Effector memory CD8-positive, alpha-beta T cell (primary cell): Measurements from ENCODE around the gene KRT71.
"Not testable (repeated sequence)": the region's sequence is repeated elsewhere in the genome, so short reads cannot be mapped to it uniquely, and the experiment has no call there.

Experiments
- ATAC-seq: fragments of 150-1000 bp; cut with Tn5 transposase; replicated peaks from 2 replicates; pipeline ENCODE4 v1.10.0; 2021; ENCODE audit warnings: mild to moderate bottlenecking, moderate library complexity
- DNase-seq, 3 experiments: peaks; one replicate each; pipeline ENCODE4 v3.0.0; 2021
- H3K27ac Mint-ChIP-seq, 2 donors: one replicate each; pipeline ENCODE4 v1.8.0; 2022; ENCODE audit warnings: mild to moderate bottlenecking in 2 of 2, mixed read lengths in 2 of 2, moderate library complexity in 2 of 2
- H3K27me3 Mint-ChIP-seq, 2 donors: one replicate each; pipeline ENCODE4 v1.8.0; 2022; ENCODE audit warnings: mixed read lengths in 2 of 2
- H3K36me3 Mint-ChIP-seq: one replicate; pipeline ENCODE4 v1.8.0; 2022; ENCODE audit warnings: mild to moderate bottlenecking, moderate library complexity, mixed read lengths; ENCODE audit not compliant: insufficient read depth
- H3K4me1 Mint-ChIP-seq, 2 donors: one replicate each; pipeline ENCODE4 v1.8.0; 2022; ENCODE audit warnings: low read depth in 2 of 2, mixed read lengths in 2 of 2
- H3K4me3 Mint-ChIP-seq, 2 donors: one replicate each; pipeline ENCODE4 v1.8.0; 2022; ENCODE audit warnings: mild to moderate bottlenecking in 2 of 2, mixed read lengths in 2 of 2, moderate library complexity in 2 of 2
- H3K9me3 Mint-ChIP-seq, 2 donors: one replicate each; pipeline ENCODE4 v1.8.0; 2022; ENCODE audit warnings: mixed read lengths in 2 of 2
- total RNA-seq, 9 experiments: gene quantifications; one replicate each; lab custom pipeline; 2026; lab: John Stamatoyannopoulos, UW

The KRT71 gene
- total RNA-seq: 0 to 0.19 (median 0) reads per million in 9 experiments

GRCh38 chr12:52552681-52553195 is at the start of gene KRT71:
TSS of gene KRT71 (minus strand) at chr12:52553145. CDS start at chr12:52553077, 68 bp downstream.
- H3K36me3 Mint-ChIP-seq: peaks cover 3% of the 10 kb centered on the region
- peak within 1 kb of the TSS in 1 of 2 donors; percentile 20 for H3K4me3 Mint-ChIP-seq
- H3K27me3 Mint-ChIP-seq: peaks cover 0 to 44% of the 10 kb centered on the region in 2 donors
- H3K9me3 Mint-ChIP-seq: no peaks in the 10 kb centered on the region
- H3K4me1 Mint-ChIP-seq: peaks cover 28 to 45% of the 10 kb centered on the region in 2 donors
- peak within 1 kb of the TSS in 1 of 2 donors; percentile 77 for H3K27ac Mint-ChIP-seq
- ATAC-seq (no peak), DNase-seq (no peak)

- no peaks in the 10 kb centered on the region for H3K9me3 Mint-ChIP-seq
- H3K36me3 Mint-ChIP-seq: no peaks in the 10 kb centered on the region
- peaks cover 28 to 59% of the 10 kb centered on the region in 2 donors for H3K27me3 Mint-ChIP-seq
- ATAC-seq: no peak
- DNase-seq: no peak
- H3K4me3 Mint-ChIP-seq: no peak overlapping the region
- H3K27ac Mint-ChIP-seq: no peak overlapping the region
- H3K4me1 Mint-ChIP-seq: peaks cover 3 to 19% of the 10 kb centered on the region in 2 donors
These were observed 49.6 kb upstream of the KRT71 start for GRCh38 chr12:52602552-52602951.

- H3K9me3 Mint-ChIP-seq: no peaks in the 10 kb centered on the region
- peaks cover 1 to 14% of the 10 kb centered on the region in 2 donors for H3K4me1 Mint-ChIP-seq
- H3K36me3 Mint-ChIP-seq: no peaks in the 10 kb centered on the region
These were observed 48.7 kb upstream of the KRT71 start for GRCh38 chr12:52601671-52602070.

GRCh38 chr12:52600941-52601481 is 48.1 kb upstream of the KRT71 start, which contains the start of gene KRT72:
TSS of gene KRT72 (minus strand) at chr12:52601463. CDS start at chr12:52601452, 11 bp downstream.
- ATAC-seq: no peak
- no peaks in the 10 kb centered on the region for H3K36me3 Mint-ChIP-seq
- no peaks in the 10 kb centered on the region for H3K9me3 Mint-ChIP-seq

More at GRCh38 chr12:52601671-52602070, 48.7 kb upstream of the KRT71 start:
- ATAC-seq: no peak
- DNase-seq: no peak
- Mint-ChIP-seq H3K27me3 (peaks cover 25 to 50% of the 10 kb centered on the region in 2 donors), H3K4me3 (no peak overlapping the region), H3K27ac (no peak overlapping the region)

GRCh38 chr12:52600475-52600874 is 47.5 kb upstream of the KRT71 start:
- H3K4me1 Mint-ChIP-seq: peaks cover 0 to 9% of the 10 kb centered on the region in 2 donors
- H3K27me3 Mint-ChIP-seq: peaks cover 25 to 47% of the 10 kb centered on the region in 2 donors
- DNase-seq (no peak), ATAC-seq (no peak)
- H3K4me3 Mint-ChIP-seq: no peak overlapping the region
- H3K36me3 Mint-ChIP-seq: no peaks in the 10 kb centered on the region
- H3K27ac Mint-ChIP-seq: no peak overlapping the region
- H3K9me3 Mint-ChIP-seq: no peaks in the 10 kb centered on the region

More at GRCh38 chr12:52600941-52601481, 48.1 kb upstream of the KRT71 start, which contains the start of gene KRT72:
- Mint-ChIP-seq H3K27me3 (peaks cover 25 to 47% of the 10 kb centered on the region in 2 donors), H3K4me3 (no peak within 1 kb of the TSS), H3K4me1 (peaks cover 0 to 14% of the 10 kb centered on the region in 2 donors), H3K27ac (no peak within 1 kb of the TSS)
- no peak for DNase-seq

GRCh38 chr12:52600071-52600470 is 47.1 kb upstream of the KRT71 start:
- Mint-ChIP-seq H3K4me1 (peaks cover 0 to 6% of the 10 kb centered on the region in 2 donors), H3K9me3 (no peaks in the 10 kb centered on the region), H3K36me3 (no peaks in the 10 kb centered on the region), H3K27me3 (peaks cover 25 to 47% of the 10 kb centered on the region in 2 donors), H3K4me3 (no peak overlapping the region), H3K27ac (no peak overlapping the region)
- ATAC-seq: no peak
- no peak for DNase-seq

- H3K27me3 Mint-ChIP-seq: peaks cover 28 to 47% of the 10 kb centered on the region in 2 donors
- ATAC-seq (no peak), DNase-seq (no peak)
- no peak overlapping the region for H3K4me3 Mint-ChIP-seq
- no peaks in the 10 kb centered on the region for H3K36me3 Mint-ChIP-seq
- no peaks in the 10 kb centered on the region for H3K9me3 Mint-ChIP-seq
- H3K4me1 Mint-ChIP-seq: peaks cover 0 to 3% of the 10 kb centered on the region in 2 donors
- H3K27ac Mint-ChIP-seq: no peak overlapping the region
These were observed 46.0 kb upstream of the KRT71 start for GRCh38 chr12:52598966-52599365.

- H3K4me1 Mint-ChIP-seq, H3K27ac Mint-ChIP-seq, H3K4me3 Mint-ChIP-seq, ATAC-seq, DNase-seq, H3K36me3 Mint-ChIP-seq, H3K9me3 Mint-ChIP-seq: not testable (repeated sequence)
- H3K27me3 Mint-ChIP-seq: peaks cover 37 to 51% of the 10 kb centered on the region in 2 donors
These were observed 41.3 kb upstream of the KRT71 start for GRCh38 chr12:52594237-52594636.

- DNase-seq (no peak), ATAC-seq (no peak)
- peak overlapping the region in 1 of 2 donors; percentile 36 for H3K27ac Mint-ChIP-seq
- no peak overlapping the region for H3K4me3 Mint-ChIP-seq
- no peaks in the 10 kb centered on the region for H3K9me3 Mint-ChIP-seq
- H3K36me3 Mint-ChIP-seq: no peaks in the 10 kb centered on the region
- peaks cover 23 to 36% of the 10 kb centered on the region in 2 donors for H3K27me3 Mint-ChIP-seq
- peaks cover under 1 to 14% of the 10 kb centered on the region in 2 donors for H3K4me1 Mint-ChIP-seq
These were observed 38.6 kb upstream of the KRT71 start for GRCh38 chr12:52591521-52591920.

GRCh38 chr12:52590021-52590420 is 37.1 kb upstream of the KRT71 start:
- DNase-seq (no peak), ATAC-seq (no peak)
- Mint-ChIP-seq H3K9me3 (no peaks in the 10 kb centered on the region), H3K27ac (no peak overlapping the region), H3K4me1 (peaks cover 5 to 27% of the 10 kb centered on the region in 2 donors), H3K27me3 (peaks cover 23 to 36% of the 10 kb centered on the region in 2 donors), H3K4me3 (no peak overlapping the region), H3K36me3 (no peaks in the 10 kb centered on the region)

- ATAC-seq (no peak), DNase-seq (no peak)
- Mint-ChIP-seq H3K4me1 (peaks cover 11 to 45% of the 10 kb centered on the region in 2 donors), H3K4me3 (no peak overlapping the region), H3K36me3 (no peaks in the 10 kb centered on the region), H3K9me3 (no peaks in the 10 kb centered on the region), H3K27ac (peak overlapping the region in 1 of 2 donors; percentile 70), H3K27me3 (peaks cover 6 to 26% of the 10 kb centered on the region in 2 donors)
These were observed 34.6 kb upstream of the KRT71 start for GRCh38 chr12:52587563-52587962.

- Mint-ChIP-seq H3K27ac (peak overlapping the region; percentile 3 to 70), H3K27me3 (peaks cover 0 to 26% of the 10 kb centered on the region in 2 donors)
- peak in 2 of 3 experiments; percentile 10 to 72 for DNase-seq
These were observed 33.0 kb upstream of the KRT71 start for GRCh38 chr12:52585946-52586345.

GRCh38 chr12:52585066-52585465 is 32.1 kb upstream of the KRT71 start:
- peak overlapping the region in 1 of 2 donors; percentile 2 for H3K4me3 Mint-ChIP-seq
- no peak for DNase-seq
- ATAC-seq: no peak
- no peaks in the 10 kb centered on the region for H3K9me3 Mint-ChIP-seq
- H3K4me1 Mint-ChIP-seq: peaks cover 15 to 46% of the 10 kb centered on the region in 2 donors
- H3K27me3 Mint-ChIP-seq: peaks cover 8 to 26% of the 10 kb centered on the region in 2 donors
- H3K36me3 Mint-ChIP-seq: no peaks in the 10 kb centered on the region
- peak overlapping the region in 1 of 2 donors; percentile 70 for H3K27ac Mint-ChIP-seq

More at GRCh38 chr12:52585946-52586345, 33.0 kb upstream of the KRT71 start:
- ATAC-seq: peak; percentile 76
- H3K36me3 Mint-ChIP-seq: no peaks in the 10 kb centered on the region
- peaks cover 11 to 38% of the 10 kb centered on the region in 2 donors for H3K4me1 Mint-ChIP-seq
- H3K9me3 Mint-ChIP-seq: no peaks in the 10 kb centered on the region
- peak overlapping the region in 1 of 2 donors; percentile 44 for H3K4me3 Mint-ChIP-seq
